ENCODE results near the gene VPS39. TPM values are rescaled to one million over a fixed set of nuclear protein-coding genes. Genes with fewer than 3 reads are reported as not detected.

VPS39 gene
- total and polyA plus RNA-seq, 2 of the 8 experiments (the other 6 are each of a cell fraction or from before 2014, with no cell fraction given): 34.4 to 36.6 TPM

DNA sequence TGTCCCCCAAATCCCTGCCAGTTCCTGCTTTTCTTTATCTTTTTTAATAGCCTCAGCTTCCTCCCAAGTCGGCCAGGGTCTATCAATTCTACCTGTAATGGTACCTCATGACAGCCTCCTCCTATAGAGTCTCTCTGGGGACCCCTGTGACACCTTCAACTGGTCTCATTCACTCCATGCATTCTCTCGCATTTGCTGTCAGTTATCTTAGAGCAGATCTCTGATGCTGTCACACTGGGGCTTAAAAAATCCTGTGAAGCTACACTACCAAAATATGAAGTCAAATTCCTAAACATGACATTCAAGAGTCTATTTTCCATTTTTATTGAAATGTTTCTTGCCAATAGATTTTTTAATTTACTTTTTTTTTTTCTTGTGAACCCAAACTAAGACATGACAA lies 5.5 kb downstream of the VPS39 start:
- Histone ChIP-seq H4K8ac (ENCODE audit: extremely low read depth, insufficient read depth, low read length) (no peak overlapping the region), H3K79me1 (ENCODE audit: low read depth, low read length) (peaks cover 8% of the 10 kb centered on the region), H3K4me2 (ENCODE audit: insufficient read depth in 1 of 2, low read depth in 2 of 2, low read length in 2 of 2) (no peak overlapping the region), H4K5ac (ENCODE audit: insufficient read length, low read depth, low read length) (no peak overlapping the region), H2BK12ac (ENCODE audit: low read depth, low read length) (no peak overlapping the region), H2BK20ac (ENCODE audit: low read length) (no peak overlapping the region), H3K23ac (ENCODE audit: insufficient read length) (no peak overlapping the region), H3K79me2 (ENCODE audit: control insufficient read depth in 1 of 2, insufficient read depth in 2 of 2, low read length in 2 of 2) (peaks cover 0 to 16% of the 10 kb centered on the region in 2 experiments; a peak in 3 of 4 replicates), H2BK5ac (ENCODE audit: low read depth, low read length) (no peak overlapping the region), H3K18ac (ENCODE audit: extremely low read depth, low read length) (no peak overlapping the region), H3K14ac (ENCODE audit: insufficient read length) (no peak overlapping the region), H2BK120ac (replicated peaks; ENCODE audit: low read depth, low read length) (no peak overlapping the region), H3K36me3 (ENCODE audit: control insufficient read depth in 2 of 4, insufficient read depth in 4 of 4, low read length in 3 of 4) (peaks cover 0 to 7% (median 0%) of the 10 kb centered on the region in 4 experiments; a peak in 2 of 8 replicates), H2AK5ac (ENCODE audit: low read depth, low read length) (no peak overlapping the region), H2BK15ac (ENCODE audit: low read length) (no peak overlapping the region), H3K9me3 (ENCODE audit: insufficient read depth in 2 of 2, low read depth in 1 of 2, low read length in 1 of 2) (no peaks in the 10 kb centered on the region), H3K4ac (replicated peaks; ENCODE audit: insufficient read length, low read depth, low read length) (no peak overlapping the region), H3K56ac (replicated peaks; ENCODE audit: insufficient read length, low read depth, low read length) (no peak overlapping the region), H3K4me3 (ENCODE audit: extremely low read depth in 1 of 4, insufficient read depth in 2 of 4, low read depth in 3 of 4, low read length in 4 of 4) (no peak overlapping the region), H3K27ac (ENCODE audit: low read depth, low read length) (no peak overlapping the region), H3K23me2 (ENCODE audit: low read depth, low read length) (0 out of 2 replicates have a peak, but pooled peaks cover 5% of the 10 kb centered on the region), H3K4me1 (replicated peaks in 1 of 4; ENCODE audit: control insufficient read depth in 3 of 4, insufficient read depth in 4 of 4, low read length in 3 of 4) (peaks cover 0 to 6% (median 2%) of the 10 kb centered on the region in 4 experiments; a peak in 3 of 7 replicates), H2AFZ (ENCODE audit: low read length) (no peak overlapping the region), H4K91ac (replicated peaks; ENCODE audit: insufficient read length, low read length) (no peak overlapping the region), H4K20me1 (replicated peaks in 1 of 2; ENCODE audit: control insufficient read depth in 1 of 2, insufficient read depth in 2 of 2, low read length in 2 of 2) (peaks cover 0 to 3% of the 10 kb centered on the region in 2 experiments), H3K27me3 (replicated peaks in 1 of 4; ENCODE audit: control insufficient read depth in 3 of 4, extremely low read depth in 1 of 4, insufficient read depth in 3 of 4, low read length in 3 of 4) (no peaks in the 10 kb centered on the region), H3K9ac (replicated peaks in 1 of 4; ENCODE audit: extremely low read depth in 1 of 4, low read depth in 3 of 4, low read length in 3 of 4) (no peak overlapping the region)
- CTCF ChIA-PET (ENCODE audit: partially characterized antibody): no interaction called here
- DNase-seq (ENCODE audit: low read depth in 1 of 2, low spot score in 2 of 2) (no peak), FAIRE-seq (no peak)
- 92% methylated on average over 2 of the region's 2 CpGs; no CpG with 5 or more reads in 1 of the 2 experiments for WGBS, 2 experiments (ENCODE audit: extremely low coverage in 1 of 2, insufficient coverage in 1 of 2, insufficient read length in 1 of 2, insufficient replicate concordance in 2 of 2, low coverage in 1 of 2, low lambda C conversion rate in 2 of 2, missing lambda C conversion rate in 1 of 2)
- POLR2A ChIA-PET (ENCODE audit: partially characterized antibody): interaction anchor here (0.7 kb wide), 1 partner anchor 66 kb away, joined by 4 read pairs; no protein-coding TSS in a partner anchor
- TF ChIP-seq RAD21 (IDR thresholded peaks at IDR 0.05 in 1 of 2, conservative IDR thresholded peaks at IDR 0.05 in 1 of 2; ENCODE audit: low read depth in 2 of 2, low read length in 2 of 2): no peak
- TF ChIP-seq NANOG (IDR thresholded peaks at IDR 0.05; ENCODE audit: insufficient read depth, low read depth, low read length, poor library complexity, severe bottlenecking): no peak
- no peak for TF ChIP-seq SRF (IDR thresholded peaks at IDR 0.05; ENCODE audit: low read depth, low read length)
- TF ChIP-seq TAF7 (optimal IDR thresholded peaks at IDR 0.05; ENCODE audit: borderline replicate concordance, low read depth, low read length): no peak
- no peak for TF ChIP-seq GTF2F1 (IDR thresholded peaks at IDR 0.05; ENCODE audit: borderline replicate concordance, low read depth, low read length)
- TF ChIP-seq, protein P1, sequence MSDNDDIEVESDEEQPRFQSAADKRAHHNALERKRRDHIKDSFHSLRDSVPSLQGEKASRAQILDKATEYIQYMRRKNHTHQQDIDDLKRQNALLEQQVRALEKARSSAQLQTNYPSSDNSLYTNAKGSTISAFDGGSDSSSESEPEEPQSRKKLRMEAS (IDR thresholded peaks at IDR 0.05): no peak
- TF ChIP-seq SIN3A (conservative IDR thresholded peaks at IDR 0.05 in 1 of 2, IDR thresholded peaks at IDR 0.05 in 1 of 2; ENCODE audit: low read depth in 1 of 2, low read length in 2 of 2): no peak
- TF ChIP-seq FOSL1 (IDR thresholded peaks at IDR 0.05; ENCODE audit: insufficient read depth, low read depth, low read length): no peak
- no peak for TF ChIP-seq EZH2 (IDR thresholded peaks at IDR 0.05; ENCODE audit: low read depth, low read length, severe bottlenecking)
- TF ChIP-seq CTCF (IDR thresholded peaks at IDR 0.05; ENCODE audit: control extremely low read depth in 1 of 3, insufficient read depth in 1 of 3, low read depth in 1 of 3, low read length in 3 of 3): no peak
